ENCODE data around the gene ALG12. TPM values are rescaled to one million over a fixed set of nuclear protein-coding genes. Genes with fewer than 3 reads are reported as not detected.

The ALG12 gene
- total RNA-seq, 4 donors from 2014 or later = 12.8 to 16.6 (median 13.0) TPM

DNA sequence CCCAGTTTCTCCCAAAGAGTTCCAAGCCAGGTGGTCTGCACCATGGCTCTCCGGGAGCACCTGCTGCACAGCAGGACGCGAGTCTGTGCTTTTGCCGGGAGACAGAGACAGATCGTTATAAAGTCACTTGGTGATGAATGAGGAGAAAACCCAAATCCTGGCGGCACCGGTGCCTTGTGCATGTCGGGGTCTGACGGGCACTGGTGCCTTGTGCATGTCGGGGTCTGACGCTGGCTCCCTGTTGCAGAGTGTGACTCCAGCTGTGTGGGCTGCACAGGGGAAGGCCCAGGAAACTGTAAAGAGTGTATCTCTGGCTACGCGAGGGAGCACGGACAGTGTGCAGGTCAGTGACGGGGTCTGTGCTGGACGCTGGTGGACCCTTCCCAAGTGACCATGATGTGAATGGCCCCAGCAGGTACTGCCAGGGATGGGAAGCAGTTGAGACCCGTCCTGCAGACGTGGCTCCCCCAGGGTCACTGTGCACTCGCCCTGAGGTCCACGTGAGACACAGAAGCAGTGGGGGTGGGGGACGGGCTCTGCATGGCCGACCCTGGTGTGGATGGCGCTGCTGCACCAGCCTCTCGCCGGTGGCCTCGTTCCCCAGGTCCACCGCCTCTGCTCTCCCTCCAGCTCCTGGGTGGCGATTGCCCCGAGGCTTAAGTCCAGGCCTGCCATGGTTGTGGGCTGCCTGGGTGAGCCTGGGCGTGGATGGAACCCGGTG is 6.0 kb upstream of the ALG12 start:
- H3K4me3 ChIP-seq = no peak overlapping the region
- H3K4me1 ChIP-seq = peaks cover 7 to 21% (median 11%) of the 10 kb centered on the region in 3 donors
- peaks cover 0 to 57% (median 0%) of the 10 kb centered on the region in 3 donors for H3K36me3 ChIP-seq
- no peak for DNase-seq
- TF ChIP-seq, protein P1, sequence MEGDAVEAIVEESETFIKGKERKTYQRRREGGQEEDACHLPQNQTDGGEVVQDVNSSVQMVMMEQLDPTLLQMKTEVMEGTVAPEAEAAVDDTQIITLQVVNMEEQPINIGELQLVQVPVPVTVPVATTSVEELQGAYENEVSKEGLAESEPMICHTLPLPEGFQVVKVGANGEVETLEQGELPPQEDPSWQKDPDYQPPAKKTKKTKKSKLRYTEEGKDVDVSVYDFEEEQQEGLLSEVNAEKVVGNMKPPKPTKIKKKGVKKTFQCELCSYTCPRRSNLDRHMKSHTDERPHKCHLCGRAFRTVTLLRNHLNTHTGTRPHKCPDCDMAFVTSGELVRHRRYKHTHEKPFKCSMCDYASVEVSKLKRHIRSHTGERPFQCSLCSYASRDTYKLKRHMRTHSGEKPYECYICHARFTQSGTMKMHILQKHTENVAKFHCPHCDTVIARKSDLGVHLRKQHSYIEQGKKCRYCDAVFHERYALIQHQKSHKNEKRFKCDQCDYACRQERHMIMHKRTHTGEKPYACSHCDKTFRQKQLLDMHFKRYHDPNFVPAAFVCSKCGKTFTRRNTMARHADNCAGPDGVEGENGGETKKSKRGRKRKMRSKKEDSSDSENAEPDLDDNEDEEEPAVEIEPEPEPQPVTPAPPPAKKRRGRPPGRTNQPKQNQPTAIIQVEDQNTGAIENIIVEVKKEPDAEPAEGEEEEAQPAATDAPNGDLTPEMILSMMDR (IDR thresholded peaks at IDR 0.05) = no peak
- TF ChIP-seq POLR2A (IDR thresholded peaks at IDR 0.05) = no peak
- no peak overlapping the region for H3K27ac ChIP-seq
- H3K27me3 ChIP-seq = peaks cover 0 to 8% (median 0%) of the 10 kb centered on the region in 4 donors
- WGBS, 2 donors = 86 to 92% methylated on average over 17 to 19 of the region's 31 CpGs
- intact Hi-C loops (cut with DNase I) = loop anchor here (10.0 kb wide), 2 partner anchors 159 to 291 kb away; no protein-coding TSS in a partner anchor
- H3K9me3 ChIP-seq = no peaks in the 10 kb centered on the region

DNA sequence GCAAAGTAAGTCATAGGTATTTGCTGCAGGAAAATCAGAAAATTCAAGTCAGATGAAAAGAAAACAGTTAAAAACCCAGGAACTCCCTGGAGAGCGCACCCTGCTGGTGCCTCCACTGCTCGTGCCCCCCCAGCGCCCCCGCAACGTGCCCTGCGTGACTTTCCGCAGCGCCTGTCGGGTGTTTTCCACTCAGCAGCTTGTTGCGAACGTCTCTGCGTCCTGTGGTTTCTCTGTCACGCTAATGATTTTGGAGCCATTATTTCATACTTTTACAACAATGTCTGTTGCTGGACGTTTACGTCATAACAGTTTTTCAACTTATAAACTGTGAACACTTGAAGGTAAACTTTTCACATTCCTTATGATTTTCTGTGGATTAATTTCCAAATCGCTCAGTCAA is 5.2 kb upstream of the ALG12 start:
- DNase-seq = no peak
- H3K27me3 ChIP-seq = peaks cover 0 to under 1% (median 0%) of the 10 kb centered on the region in 4 donors
- peaks cover 8 to 21% (median 11%) of the 10 kb centered on the region in 3 donors for H3K4me1 ChIP-seq
- H3K27ac ChIP-seq = no peak overlapping the region
- no peak overlapping the region for H3K4me3 ChIP-seq
- 63 to 65% methylated on average over 16 of the region's 16 CpGs for WGBS, 2 donors
- no peaks in the 10 kb centered on the region for H3K9me3 ChIP-seq
- intact Hi-C loops (cut with DNase I) = loop anchor here (10.0 kb wide), 2 partner anchors 159 to 291 kb away; no protein-coding TSS in a partner anchor
- no peak for TF ChIP-seq POLR2A (IDR thresholded peaks at IDR 0.05)
- TF ChIP-seq, protein P1 (IDR thresholded peaks at IDR 0.05) = peak in 2 of 6 experiments; percentile 14 to 21
- peaks cover 0 to 57% (median 0%) of the 10 kb centered on the region in 3 donors for H3K36me3 ChIP-seq

DNA sequence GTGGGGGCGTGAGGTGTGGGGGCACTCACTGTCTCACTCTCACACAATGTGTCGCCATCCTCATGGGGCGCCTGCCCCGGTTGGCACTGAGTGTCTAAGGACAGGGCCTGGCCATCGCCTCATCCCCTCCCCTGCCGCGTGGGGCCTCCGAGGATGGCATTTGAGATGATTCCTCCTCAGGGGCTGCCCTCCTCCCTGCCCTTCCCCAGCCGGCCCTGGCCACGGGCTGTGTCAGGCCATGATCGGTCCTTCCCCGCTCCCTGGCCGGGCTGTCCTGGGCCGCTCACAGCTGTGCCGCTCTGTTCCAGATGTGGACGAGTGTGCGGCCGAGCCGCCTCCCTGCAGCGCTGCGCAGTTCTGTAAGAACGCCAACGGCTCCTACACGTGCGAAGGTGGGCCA is 4.7 kb upstream of the ALG12 start:
- intact Hi-C loops (cut with DNase I) = loop anchor here (10.0 kb wide), 2 partner anchors 158 to 292 kb away; no protein-coding TSS in a partner anchor
- Histone ChIP-seq H3K27ac (no peak overlapping the region), H3K4me1 (peaks cover 8 to 21% (median 11%) of the 10 kb centered on the region in 3 donors), H3K27me3 (no peaks in the 10 kb centered on the region), H3K36me3 (peaks cover 0 to 55% (median 0%) of the 10 kb centered on the region in 3 donors), H3K4me3 (no peak overlapping the region), H3K9me3 (no peaks in the 10 kb centered on the region)
- DNase-seq = no peak
- TF ChIP-seq, protein P1 (IDR thresholded peaks at IDR 0.05) = no peak
- no peak for TF ChIP-seq POLR2A (IDR thresholded peaks at IDR 0.05)
- 83 to 86% methylated on average over 6 to 12 of the region's 25 CpGs for WGBS, 2 donors

DNA sequence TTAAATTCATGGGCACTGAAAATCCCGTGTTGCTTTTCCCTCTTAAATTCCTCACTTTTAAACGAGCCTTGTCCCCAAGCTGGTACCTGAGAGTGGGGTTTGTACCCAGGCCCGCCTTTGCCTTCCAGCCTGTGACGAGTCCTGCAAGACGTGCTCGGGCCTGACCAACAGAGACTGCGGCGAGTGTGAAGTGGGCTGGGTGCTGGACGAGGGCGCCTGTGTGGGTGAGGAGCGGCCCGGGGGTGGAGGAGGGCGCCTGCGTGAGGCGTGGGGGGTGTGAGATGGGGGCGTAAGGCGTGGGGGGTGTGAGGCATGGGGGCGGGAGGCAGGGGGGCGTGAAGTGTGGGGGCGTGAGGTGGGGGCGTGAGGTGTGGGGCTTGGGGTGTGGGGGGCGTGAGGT is 4.2 kb upstream of the ALG12 start:
- no peak overlapping the region for H3K27ac ChIP-seq
- no peak for DNase-seq
- WGBS, 2 donors = 60 to 80% methylated on average over 1 of the region's 22 CpGs
- intact Hi-C loops (cut with DNase I) = loop anchor here (10.0 kb wide), 2 partner anchors 158 to 292 kb away; no protein-coding TSS in a partner anchor
- H3K36me3 ChIP-seq = peaks cover 0 to 51% (median 0%) of the 10 kb centered on the region in 3 donors
- H3K4me3 ChIP-seq = no peak overlapping the region
- TF ChIP-seq, protein P1 (IDR thresholded peaks at IDR 0.05) = no peak
- no peak for TF ChIP-seq POLR2A (IDR thresholded peaks at IDR 0.05)
- peaks cover 11 to 26% (median 11%) of the 10 kb centered on the region in 3 donors for H3K4me1 ChIP-seq
- no peaks in the 10 kb centered on the region for H3K27me3 ChIP-seq
- H3K9me3 ChIP-seq = no peaks in the 10 kb centered on the region

All from esophagus squamous epithelium (tissue), 5 donors.